Fibroblast of peridontal ligament (primary cell): ENCODE results near the gene HPS4.
"Not testable (repeated sequence)": the region's sequence is repeated elsewhere in the genome, so short reads cannot be mapped to it uniquely, and the experiment has no call there.

Experiments used
- DNase-seq: peaks from one replicate; pipeline ENCODE4 v3.0.0-alpha.2; 2010; ENCODE audit errors: extremely low read depth

HPS4 gene

GRCh38 chr22:26483439-26484359, at the start of gene HPS4, which contains the start of gene SRRD:
Gene HPS4 (minus strand): TSS chr22:26483783. CDS start chr22:26481762, 2,021 bp downstream.
Gene SRRD (plus strand): TSS chr22:26483877. CDS start chr22:26483891, 14 bp downstream.
- peak; percentile 83 for DNase-seq

DNA sequence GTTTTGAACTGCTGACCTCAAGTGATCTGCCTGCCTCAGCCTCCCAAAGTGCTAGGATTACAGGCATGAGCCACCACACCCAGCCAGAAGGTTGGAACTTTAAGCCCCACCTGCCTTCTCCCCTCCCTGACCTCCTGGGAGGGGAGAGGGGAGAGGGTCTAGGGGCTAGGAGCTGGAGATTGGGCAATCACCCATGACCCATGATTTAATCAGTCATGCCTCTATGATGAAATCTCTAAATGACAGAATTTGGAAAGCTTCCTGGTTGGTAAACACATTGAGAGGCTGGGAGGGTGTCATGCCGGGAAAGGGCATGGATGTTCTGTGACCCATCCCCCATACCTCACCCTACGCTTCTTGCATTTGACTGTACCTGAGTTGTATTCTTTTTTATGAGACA, 45.8 kb upstream of the HPS4 start:
- DNase-seq: peak; percentile 57

- DNase-seq: not testable (repeated sequence)
Observed at GRCh38 chr22:26528518-26528917, 44.9 kb upstream of the HPS4 start.

GRCh38 chr22:26527574-26528465, 44.2 kb upstream of the HPS4 start:
- no peak for DNase-seq

DNA sequence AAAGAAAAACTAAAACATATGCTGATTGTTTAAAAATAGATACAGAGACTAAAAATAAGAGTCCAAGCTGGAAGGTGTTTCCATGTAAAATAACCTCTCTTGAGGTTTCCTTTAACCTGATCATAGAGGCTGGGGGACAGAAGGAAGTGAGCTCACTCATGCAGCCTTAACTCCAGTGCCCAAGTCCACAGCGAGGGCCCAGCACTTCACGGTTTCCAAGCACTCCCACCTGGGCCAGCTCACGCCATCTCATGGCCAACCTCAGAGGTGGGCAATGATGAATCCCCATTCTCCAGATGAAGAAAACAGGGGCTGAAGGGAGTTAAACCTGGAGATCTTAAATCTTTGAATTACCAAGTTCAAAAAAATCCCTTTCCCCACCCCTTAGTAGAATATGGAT, 43.6 kb upstream of the HPS4 start:
- no peak for DNase-seq

DNA sequence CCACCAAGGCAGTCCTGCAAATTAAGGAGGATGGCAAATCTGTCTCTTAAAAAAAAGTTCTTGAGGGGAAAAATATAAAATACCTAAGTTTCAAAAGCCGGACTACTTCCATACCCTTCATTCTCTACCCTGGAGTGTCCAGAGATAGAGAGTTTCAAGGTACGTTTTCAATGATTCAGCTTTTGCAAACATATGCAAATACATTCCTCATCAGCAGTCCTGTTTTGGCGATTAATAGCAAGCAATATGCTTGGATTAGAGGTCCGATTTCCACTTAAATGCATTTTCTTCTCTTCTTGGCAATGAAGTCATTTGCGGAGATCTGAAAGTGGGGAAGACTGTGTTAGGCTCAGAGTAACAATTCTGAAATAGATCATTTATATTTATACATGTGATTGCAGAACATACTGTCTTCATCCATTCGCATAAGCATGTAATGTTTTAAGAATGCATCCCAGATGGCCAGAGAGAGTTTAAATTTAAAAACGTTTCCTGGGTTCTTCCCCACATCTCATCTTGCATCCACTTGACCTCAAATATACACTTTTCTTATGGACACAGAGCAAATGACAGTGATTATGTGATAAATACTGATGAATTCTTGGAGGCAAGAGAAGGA, 42.5 kb upstream of the HPS4 start:
- no peak for DNase-seq

- no peak for DNase-seq
Observed at GRCh38 chr22:26524870-26525269, 41.3 kb upstream of the HPS4 start.

DNA sequence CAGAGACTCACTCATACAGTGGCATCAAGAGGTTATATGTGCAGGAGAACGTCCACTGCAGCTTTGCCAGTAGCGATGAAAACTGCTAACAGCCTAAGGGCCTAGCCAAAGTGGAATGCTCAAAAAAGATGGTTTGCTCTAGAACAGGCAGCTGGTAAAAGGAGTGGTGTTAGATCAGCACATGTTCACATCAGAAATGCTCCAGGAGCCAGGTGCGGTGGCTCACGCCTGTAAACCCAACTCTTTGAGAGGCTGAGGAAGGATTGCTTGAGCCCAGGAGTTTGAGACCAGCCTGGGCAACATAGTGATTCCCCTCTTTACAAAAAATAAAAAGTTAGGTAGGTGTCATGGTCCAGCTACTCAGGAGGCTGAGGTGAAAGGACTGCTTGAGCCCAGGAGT, 39.0 kb upstream of the HPS4 start:
- no peak for DNase-seq

- DNase-seq: no peak
Observed at GRCh38 chr22:26522012-26522411, 38.4 kb upstream of the HPS4 start.

GRCh38 chr22:26517429-26517828, 33.8 kb upstream of the HPS4 start:
- no peak for DNase-seq

GRCh38 chr22:26516503-26516902, 32.9 kb upstream of the HPS4 start:
- no peak for DNase-seq

DNA sequence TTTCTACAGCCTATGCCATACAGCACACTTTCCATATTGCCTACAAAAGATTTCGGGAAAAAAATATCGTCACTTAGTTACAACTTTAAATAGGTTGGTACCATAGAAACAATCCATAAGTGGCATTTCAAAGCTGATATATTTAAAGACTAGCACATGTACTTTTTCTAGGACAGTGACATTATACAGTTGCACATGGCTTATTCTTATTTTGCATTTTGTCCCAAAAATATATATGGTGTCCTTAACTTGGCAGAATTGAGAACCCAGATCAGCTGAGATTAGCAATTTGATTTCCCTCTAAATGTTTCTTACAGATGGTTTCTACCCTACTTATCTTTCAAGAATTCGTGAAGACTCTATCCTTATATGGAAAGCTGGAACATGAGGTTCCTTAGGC, 32.3 kb upstream of the HPS4 start:
- no peak for DNase-seq

DNA sequence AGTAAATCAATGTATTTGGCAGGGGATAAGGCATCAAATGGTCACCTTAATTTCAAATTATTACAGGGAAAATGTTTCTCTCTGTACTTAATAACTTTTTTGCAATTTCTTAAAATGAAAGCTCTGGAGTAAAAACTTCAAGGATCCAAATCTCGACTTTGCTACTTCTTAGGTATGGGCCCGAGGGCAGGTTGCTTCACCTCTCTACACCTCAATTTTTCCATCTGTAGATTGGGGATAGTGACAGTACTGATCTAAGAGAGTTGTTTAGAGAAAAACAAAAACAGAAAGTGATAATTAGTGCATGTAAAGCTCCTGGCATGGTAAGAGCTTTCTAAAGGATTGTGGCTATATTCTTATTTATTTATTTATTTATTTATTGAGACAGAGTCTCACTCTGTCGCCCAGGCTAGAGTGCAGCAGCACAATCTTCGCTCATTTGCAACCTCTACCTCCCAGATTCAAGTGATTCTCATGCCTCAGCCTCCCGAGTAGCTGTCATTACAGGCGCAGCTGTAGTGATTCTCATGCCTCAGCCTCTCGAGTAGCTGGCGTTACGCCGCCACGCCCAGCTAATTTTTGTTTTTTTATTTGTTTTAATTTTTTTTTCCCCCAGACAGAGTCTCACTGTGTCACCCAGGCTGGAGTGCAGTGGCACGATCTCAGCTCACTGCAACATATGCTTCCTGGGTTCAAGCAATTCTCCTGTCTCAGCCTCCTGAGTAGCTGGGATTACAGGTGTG, 31.0 kb upstream of the HPS4 start:
- DNase-seq: no peak

DNA sequence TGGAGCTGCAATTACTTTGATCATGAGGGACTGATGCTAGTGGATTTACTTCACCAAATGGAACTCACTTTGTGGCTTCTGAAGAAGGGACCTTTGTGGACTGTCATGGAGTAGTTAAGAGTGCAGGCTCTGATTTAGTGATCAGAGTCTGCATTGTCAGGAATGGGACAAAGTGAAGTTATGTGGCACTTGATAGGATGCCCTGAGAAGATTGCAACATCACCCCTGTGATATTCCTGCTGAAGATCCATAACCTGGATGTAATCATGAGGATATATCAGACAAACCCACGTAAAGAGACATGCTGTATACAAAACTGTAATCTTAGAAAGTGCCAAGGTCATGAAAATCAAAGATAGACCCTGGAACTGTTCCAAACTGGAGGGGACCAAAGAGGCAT, 30.3 kb upstream of the HPS4 start:
- no peak for DNase-seq

DNA sequence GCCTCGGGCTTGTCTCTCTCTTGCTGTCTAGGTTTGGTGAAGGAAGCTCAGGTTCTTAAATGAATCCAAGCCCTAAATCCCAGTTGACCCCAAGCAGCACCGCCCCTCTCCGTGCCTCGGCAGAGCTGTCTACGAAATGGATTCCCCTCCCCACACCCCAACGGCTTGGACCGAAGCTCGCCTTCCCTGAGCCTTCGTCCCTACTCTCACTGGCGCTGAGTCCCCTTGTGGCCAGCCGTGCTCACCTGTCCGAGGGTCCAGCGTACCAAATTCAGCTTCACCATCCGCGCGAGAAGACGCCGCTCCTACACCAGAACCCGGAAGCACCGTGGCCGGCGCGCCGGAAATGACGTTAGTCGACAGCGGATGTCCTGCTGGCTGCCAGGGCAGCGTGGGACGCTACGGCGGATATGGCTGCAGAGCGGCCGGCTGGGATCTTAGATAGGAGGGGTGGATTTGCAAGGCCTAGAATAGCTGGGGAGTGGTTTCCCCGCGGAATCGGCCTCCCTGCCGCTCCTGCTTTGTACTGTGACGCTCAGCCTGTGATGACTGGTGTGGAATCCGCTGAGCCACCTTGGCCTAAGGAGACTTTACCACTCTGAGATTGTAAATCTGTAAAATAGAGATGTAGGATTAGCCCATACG, 28.7 kb upstream of the HPS4 start, which contains the start of gene TFIP11:
TFIP11 (minus strand) TSS at position 325 of the 645 bp plus-strand sequence. CDS start 2,201 bp downstream, outside the sequence.
- DNase-seq: peak; percentile 87

- DNase-seq: no peak
Observed at GRCh38 chr22:26508148-26508547, 24.6 kb upstream of the HPS4 start.

- DNase-seq: no peak
Observed at GRCh38 chr22:26503758-26504157, 20.2 kb upstream of the HPS4 start.

GRCh38 chr22:26502688-26503561, 19.3 kb upstream of the HPS4 start:
- peak; percentile 46 for DNase-seq

GRCh38 chr22:26501996-26502395, 18.4 kb upstream of the HPS4 start:
- no peak for DNase-seq
